Breast epithelium (tissue), 4 donors: ENCODE measurements around the gene RIC8A. TPM values are rescaled to one million over a fixed set of nuclear protein-coding genes. Genes with fewer than 3 reads are reported as not detected.

Source experiments
- DNase-seq, 2 donors: peaks; one replicate each; pipeline ENCODE4 v3.0.0-alpha.2; 2019; ENCODE audit warnings: low spot score in 2 of 2
- H3K27ac ChIP-seq, 2 donors: fragments of 200-600 bp; sonication (generic) in 1 of 2; one replicate each; pipeline ENCODE4 v1.5.1; 2016 to 2019; ENCODE audit warnings: mild to moderate bottlenecking in 1 of 2
- H3K27me3 ChIP-seq, 2 donors: fragments of 200-600 bp; sonication (generic) in 1 of 2; one replicate each; pipeline versions ENCODE4 v1.5.1 to v1.6.0; 2017 to 2019; ENCODE audit warnings: control low read depth in 1 of 2, mild to moderate bottlenecking in 1 of 2
- H3K36me3 ChIP-seq: fragments of 200-600 bp; one replicate; pipeline ENCODE4 v1.5.1; 2019
- H3K4me1 ChIP-seq, 2 donors: fragments of 200-600 bp; sonication (generic); one replicate each; pipeline ENCODE4 v1.5.1; 2016 to 2019; ENCODE audit warnings: control low read depth in 1 of 2
- H3K4me3 ChIP-seq, 3 donors: fragments of 200-600 bp; sonication (generic); 1 replicate in 2 of 3; 2 replicates in 1 of 3; pipeline ENCODE4 v1.5.1; 2016 to 2019; ENCODE audit warnings: mild to moderate bottlenecking in 3 of 3, moderate library complexity in 2 of 3
- H3K9me3 ChIP-seq, 2 donors: fragments of 200-600 bp; sonication (generic) in 1 of 2; one replicate each; pipeline ENCODE4 v1.5.1; 2016 to 2019; ENCODE audit warnings: control low read depth in 1 of 2
- POLR2A ChIP-seq: fragments of 450-650 bp; IDR thresholded peaks from one replicate; pipeline ENCODE4 v1.6.1; 2016; ENCODE audit warnings: antibody characterized with exemption, mild to moderate bottlenecking, moderate library complexity
- POLR2AphosphoS5 ChIP-seq, 3 donors: sonication (generic); formaldehyde crosslinking; IDR thresholded peaks; one replicate each; pipeline ENCODE4 v1.6.1; 2017; ENCODE audit warnings: antibody characterized with exemption in 3 of 3
- intact Hi-C: fragments of 100-400 bp; cut with DNase I; formaldehyde crosslinking; loops from one replicate; pipeline ENCODE4 v1.15.1; 2023; ENCODE audit warnings: low total_unique reads
- total RNA-seq, 3 donors: library from RNA; depleted of rRNA; stranded (reverse); fragments of >200 nt; gene quantifications; one replicate each; pipeline ENCODE4 v1.1.0, GENCODE V29; 2016
- TF ChIP-seq, protein P1 (sequence below), 3 donors: fragments of 450-650 bp; IDR thresholded peaks; one replicate each; pipeline ENCODE4 v1.5.1; 2016 to 2017; ENCODE audit warnings: antibody characterized with exemption in 3 of 3, mild to moderate bottlenecking in 3 of 3, moderate library complexity in 3 of 3

RIC8A gene
- total RNA-seq, 3 donors from 2014 or later, result 76.5 to 90.8 (median 77.0) TPM

- Histone ChIP-seq H3K9me3 (no peaks in the 10 kb centered on the region), H3K27me3 (no peaks in the 10 kb centered on the region), H3K27ac (peak overlapping the region; percentile 99 to 100), H3K4me1 (peaks cover 15 to 24% of the 10 kb centered on the region in 2 donors), H3K4me3 (peak overlapping the region; percentile 86 to 100 (median 93)), H3K36me3 (peaks cover 10% of the 10 kb centered on the region)
- intact Hi-C loops, result no loop called here
- no peak for DNase-seq
- TF ChIP-seq POLR2AphosphoS5 (IDR thresholded peaks at IDR 0.05) (no peak), POLR2A (no peak)
- TF ChIP-seq, protein P1, sequence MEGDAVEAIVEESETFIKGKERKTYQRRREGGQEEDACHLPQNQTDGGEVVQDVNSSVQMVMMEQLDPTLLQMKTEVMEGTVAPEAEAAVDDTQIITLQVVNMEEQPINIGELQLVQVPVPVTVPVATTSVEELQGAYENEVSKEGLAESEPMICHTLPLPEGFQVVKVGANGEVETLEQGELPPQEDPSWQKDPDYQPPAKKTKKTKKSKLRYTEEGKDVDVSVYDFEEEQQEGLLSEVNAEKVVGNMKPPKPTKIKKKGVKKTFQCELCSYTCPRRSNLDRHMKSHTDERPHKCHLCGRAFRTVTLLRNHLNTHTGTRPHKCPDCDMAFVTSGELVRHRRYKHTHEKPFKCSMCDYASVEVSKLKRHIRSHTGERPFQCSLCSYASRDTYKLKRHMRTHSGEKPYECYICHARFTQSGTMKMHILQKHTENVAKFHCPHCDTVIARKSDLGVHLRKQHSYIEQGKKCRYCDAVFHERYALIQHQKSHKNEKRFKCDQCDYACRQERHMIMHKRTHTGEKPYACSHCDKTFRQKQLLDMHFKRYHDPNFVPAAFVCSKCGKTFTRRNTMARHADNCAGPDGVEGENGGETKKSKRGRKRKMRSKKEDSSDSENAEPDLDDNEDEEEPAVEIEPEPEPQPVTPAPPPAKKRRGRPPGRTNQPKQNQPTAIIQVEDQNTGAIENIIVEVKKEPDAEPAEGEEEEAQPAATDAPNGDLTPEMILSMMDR (IDR thresholded peaks at IDR 0.05), result no peak
Measured at GRCh38 chr11:209275-210121, 2.0 kb downstream of the RIC8A start.

- H3K4me1 ChIP-seq, result peaks cover 15 to 24% of the 10 kb centered on the region in 2 donors
- DNase-seq, result peak in 1 of 2 donors; percentile 20
- H3K27ac ChIP-seq, result peak overlapping the region; percentile 99 to 100
- H3K36me3 ChIP-seq, result peaks cover 10% of the 10 kb centered on the region
- H3K9me3 ChIP-seq, result no peaks in the 10 kb centered on the region
- peak overlapping the region in 2 of 3 donors; percentile 86 to 100 for H3K4me3 ChIP-seq
- TF ChIP-seq, protein P1 (IDR thresholded peaks at IDR 0.05), result no peak
- no peak for TF ChIP-seq POLR2AphosphoS5 (IDR thresholded peaks at IDR 0.05)
- no peak for TF ChIP-seq POLR2A
- H3K27me3 ChIP-seq, result no peaks in the 10 kb centered on the region
- intact Hi-C loops, result no loop called here
Measured at GRCh38 chr11:210122-210802, 2.8 kb downstream of the RIC8A start.

DNA sequence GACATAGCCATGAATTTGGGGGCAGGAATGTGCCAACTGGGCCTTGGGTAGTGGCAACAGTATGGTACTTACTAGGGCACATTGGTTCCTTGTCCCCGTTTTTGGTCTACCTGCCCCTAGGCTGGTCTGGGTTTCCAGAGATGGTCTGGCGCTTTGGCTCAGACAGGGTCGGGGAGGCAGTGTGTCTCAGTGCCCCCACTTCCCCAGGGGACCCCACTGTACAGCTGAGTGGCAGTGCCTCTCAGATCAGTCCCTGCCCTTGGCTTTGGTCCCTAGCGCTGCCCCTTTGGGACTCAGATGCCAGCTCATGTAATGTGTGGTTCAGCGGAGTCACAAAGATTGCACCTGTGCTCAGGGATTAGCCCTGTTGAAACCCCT, 3.3 kb downstream of the RIC8A start:
- H3K4me3 ChIP-seq, result no peak overlapping the region
- H3K27me3 ChIP-seq, result no peaks in the 10 kb centered on the region
- intact Hi-C loops, result no loop called here
- peak in 1 of 2 donors; percentile 33 for DNase-seq
- peak overlapping the region in 1 of 2 donors; percentile 99 for H3K27ac ChIP-seq
- peaks cover 10 to 19% of the 10 kb centered on the region in 2 donors for H3K4me1 ChIP-seq
- peaks cover 10% of the 10 kb centered on the region for H3K36me3 ChIP-seq
- H3K9me3 ChIP-seq, result no peaks in the 10 kb centered on the region
- TF ChIP-seq POLR2AphosphoS5 (IDR thresholded peaks at IDR 0.05) (no peak), POLR2A (no peak)
- TF ChIP-seq, protein P1 (IDR thresholded peaks at IDR 0.05), result no peak

DNA sequence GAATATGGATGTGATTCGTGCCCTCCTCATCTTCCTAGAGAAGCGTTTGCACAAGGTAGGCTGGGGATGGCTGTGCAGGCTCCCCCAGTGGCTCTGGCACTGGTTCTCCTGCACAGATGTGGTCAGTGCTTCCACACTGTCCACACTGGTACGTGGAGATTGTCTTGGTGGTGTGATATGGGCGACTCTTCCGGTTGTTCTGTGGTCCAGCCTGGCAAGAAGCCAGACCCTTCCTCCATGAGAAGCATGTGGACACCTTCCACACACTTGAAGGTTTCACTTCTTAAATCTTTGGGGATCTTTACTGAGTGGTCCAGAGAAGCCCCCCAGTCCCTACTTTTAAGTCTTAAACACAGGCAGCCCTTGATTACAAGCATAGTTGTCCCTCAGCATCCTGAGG, 3.8 kb downstream of the RIC8A start:
- Histone ChIP-seq H3K27me3 (no peaks in the 10 kb centered on the region), H3K4me1 (peaks cover 6 to 14% of the 10 kb centered on the region in 2 donors), H3K27ac (peak overlapping the region in 1 of 2 donors; percentile 99), H3K9me3 (no peaks in the 10 kb centered on the region), H3K4me3 (no peak overlapping the region), H3K36me3 (peaks cover 10% of the 10 kb centered on the region)
- peak in 1 of 2 donors; percentile 17 for DNase-seq
- intact Hi-C loops, result no loop called here
- TF ChIP-seq POLR2AphosphoS5 (IDR thresholded peaks at IDR 0.05), result no peak
- TF ChIP-seq, protein P1 (IDR thresholded peaks at IDR 0.05), result no peak

GRCh38 chr11:211741-212140, 4.2 kb downstream of the RIC8A start:
- TF ChIP-seq POLR2A, result no peak
- TF ChIP-seq, protein P1 (IDR thresholded peaks at IDR 0.05), result no peak
- no peak for TF ChIP-seq POLR2AphosphoS5 (IDR thresholded peaks at IDR 0.05)
- no peak overlapping the region for H3K27ac ChIP-seq
- H3K36me3 ChIP-seq, result peaks cover 10% of the 10 kb centered on the region
- no peaks in the 10 kb centered on the region for H3K27me3 ChIP-seq
- peaks cover 6 to 14% of the 10 kb centered on the region in 2 donors for H3K4me1 ChIP-seq
- H3K9me3 ChIP-seq, result no peaks in the 10 kb centered on the region
- intact Hi-C loops, result no loop called here
- DNase-seq, result no peak
- H3K4me3 ChIP-seq, result no peak overlapping the region
